ENCODE measurements around the gene CHST15. TPM values are rescaled to one million over a fixed set of nuclear protein-coding genes. Genes with fewer than 3 reads are reported as not detected.

CHST15 gene
- total and polyA plus RNA-seq, 2 of the 13 experiments (the other 11 are each of a cell fraction or from before 2014, with no cell fraction given), result 1.4 to 94.7 TPM

- TF ChIP-seq CREBL2 (CRISPR knock-in tag; IDR thresholded peaks at IDR 0.05; ENCODE audit: borderline replicate concordance) (no peak; the same call in 1 of the 2 replicates), RNF2 (conservative IDR thresholded peaks at IDR 0.05; ENCODE audit: low read depth) (no peak; the same call in 1 of the 2 replicates), HNF1B (CRISPR knock-in tag; IDR thresholded peaks at IDR 0.05) (peak; percentile 33; the same call in 1 of the 2 replicates), PPARG (CRISPR knock-in tag; conservative IDR thresholded peaks at IDR 0.05) (no peak), ZNF660 (CRISPR knock-in tag; IDR thresholded peaks at IDR 0.05; ENCODE audit: borderline replicate concordance, low read depth) (no peak), POGK (CRISPR knock-in tag; conservative IDR thresholded peaks at IDR 0.05) (no peak), BORCS8-MEF2B (CRISPR knock-in tag; IDR thresholded peaks at IDR 0.05) (no peak; the same call in 1 of the 2 replicates), ZNF549 (CRISPR knock-in tag; IDR thresholded peaks at IDR 0.05) (no peak), TAF15 (IDR thresholded peaks at IDR 0.05; ENCODE audit: low read depth, low read length, poor library complexity, severe bottlenecking) (no peak), THAP9 (CRISPR knock-in tag; IDR thresholded peaks at IDR 0.05; ENCODE audit: borderline replicate concordance) (no peak), TOPORS (CRISPR knock-in tag; IDR thresholded peaks at IDR 0.05) (no peak), MTA1 (CRISPR knock-in tag; IDR thresholded peaks at IDR 0.05; ENCODE audit: borderline replicate concordance) (peak; percentile 53; the same call in 1 of the 2 replicates), PLSCR1 (CRISPR knock-in tag; IDR thresholded peaks at IDR 0.05; ENCODE audit: borderline replicate concordance) (no peak), SNAI1 (CRISPR knock-in tag; IDR thresholded peaks at IDR 0.05; ENCODE audit: borderline replicate concordance) (no peak; the same call in 1 of the 2 replicates), MXD3 (CRISPR knock-in tag; IDR thresholded peaks at IDR 0.05) (no peak), NFRKB (IDR thresholded peaks at IDR 0.05) (no peak), TMF1 (CRISPR knock-in tag; IDR thresholded peaks at IDR 0.05; ENCODE audit: low read depth) (no peak)
Measured at GRCh38 chr10:124092860-124093773, at the start of gene CHST15 (continued).

Data from HepG2 (cell line).